ENCODE results near the gene PROSER1.
A peak's percentile ranks its signal among the peaks of the same experiment; 100 is the strongest.
"Not testable (repeated sequence)": the region's sequence is repeated elsewhere in the genome, so short reads cannot be mapped to it uniquely, and the experiment has no call there.

Gene PROSER1

DNA sequence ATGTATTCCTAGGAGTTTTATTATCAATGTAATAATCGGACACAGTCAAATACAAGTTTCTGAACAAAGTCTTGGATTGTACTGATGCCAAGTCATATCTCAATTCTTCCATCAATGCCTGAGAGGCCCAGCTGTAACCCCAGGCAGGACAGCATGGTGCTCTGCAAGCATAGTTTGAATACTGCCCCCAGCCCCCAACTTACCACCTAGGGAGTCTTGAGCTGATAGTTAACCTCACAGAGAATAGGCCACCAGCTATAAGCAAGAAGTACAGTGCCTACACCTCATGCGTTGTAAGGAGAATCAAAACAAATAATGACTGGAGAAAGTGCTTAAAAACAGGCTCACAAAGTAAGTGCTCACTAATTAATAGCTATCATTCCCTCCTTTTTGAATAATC, 2.7 kb downstream of the PROSER1 start:
- in situ Hi-C loops (cut with HindIII; ENCODE audit: low pct_ligation_motif_present, low pct_unique_long_range_greater_than_20kb, low sequenced_read_pairs) = no loop called here
- no peak for DNase-seq

- no peak for DNase-seq
- in situ Hi-C loops (cut with HindIII; ENCODE audit: low pct_ligation_motif_present, low pct_unique_long_range_greater_than_20kb, low sequenced_read_pairs) = no loop called here
These were observed 3.8 kb downstream of the PROSER1 start for GRCh38 chr13:39034085-39034484.

GRCh38 chr13:39032150-39032549, 5.7 kb downstream of the PROSER1 start:
- in situ Hi-C loops (cut with HindIII; ENCODE audit: low pct_ligation_motif_present, low pct_unique_long_range_greater_than_20kb, low sequenced_read_pairs) = no loop called here
- DNase-seq = no peak

DNA sequence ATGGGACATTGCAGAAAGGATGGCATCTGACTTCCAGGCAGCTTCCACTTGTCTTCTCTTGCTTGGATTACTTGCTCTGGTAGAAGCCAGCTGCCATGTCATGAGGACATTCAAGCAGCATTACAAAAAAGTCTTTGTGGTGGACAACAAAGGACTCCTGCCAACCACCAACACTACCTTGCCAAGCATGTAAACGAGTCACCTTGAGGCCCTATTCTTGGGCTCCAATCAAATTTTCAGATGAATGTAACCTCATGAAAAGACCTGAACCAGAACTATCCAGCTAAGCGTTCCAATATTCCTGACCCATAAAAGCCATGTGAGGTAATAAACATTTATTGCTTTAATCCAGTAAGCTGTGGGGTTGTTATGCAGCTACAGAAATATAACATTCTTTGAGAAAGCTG, 12.5 kb downstream of the PROSER1 start:
- in situ Hi-C loops (cut with HindIII; ENCODE audit: low pct_ligation_motif_present, low pct_unique_long_range_greater_than_20kb, low sequenced_read_pairs) = no loop called here
- DNase-seq = no peak

- in situ Hi-C loops (cut with HindIII; ENCODE audit: low pct_ligation_motif_present, low pct_unique_long_range_greater_than_20kb, low sequenced_read_pairs) = no loop called here
- no peak for DNase-seq
These were observed 14.1 kb downstream of the PROSER1 start for GRCh38 chr13:39023761-39024160.

DNA sequence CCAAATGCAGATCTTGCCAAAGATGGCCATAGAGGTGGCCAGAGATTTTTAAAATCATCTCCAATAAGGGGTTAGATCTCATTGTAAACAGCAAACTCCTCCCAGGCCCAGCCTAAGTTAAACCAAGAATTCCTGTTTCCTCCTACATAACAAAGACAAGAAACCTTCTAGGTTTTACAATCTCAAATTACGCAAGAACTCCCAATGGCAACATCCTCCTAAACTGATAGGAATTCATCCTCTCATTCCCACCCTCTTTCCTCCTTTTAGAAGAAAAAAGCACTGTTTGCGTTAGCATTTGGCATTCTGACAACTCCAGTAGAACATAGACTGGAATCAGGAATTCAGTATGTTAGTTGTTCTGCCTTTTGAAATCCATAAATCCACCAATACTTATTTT, 14.6 kb downstream of the PROSER1 start:
- no peak for DNase-seq
- in situ Hi-C loops (cut with HindIII; ENCODE audit: low pct_ligation_motif_present, low pct_unique_long_range_greater_than_20kb, low sequenced_read_pairs) = no loop called here

GRCh38 chr13:39020853-39021462, 16.9 kb downstream of the PROSER1 start:
- no peak for DNase-seq
- in situ Hi-C loops (cut with HindIII; ENCODE audit: low pct_ligation_motif_present, low pct_unique_long_range_greater_than_20kb, low sequenced_read_pairs) = no loop called here

- DNase-seq = peak; percentile 44
- in situ Hi-C loops (cut with HindIII; ENCODE audit: low pct_ligation_motif_present, low pct_unique_long_range_greater_than_20kb, low sequenced_read_pairs) = no loop called here
These were observed 21.1 kb downstream of the PROSER1 start for GRCh38 chr13:39016787-39017186.

- DNase-seq = no peak
- in situ Hi-C loops (cut with HindIII; ENCODE audit: low pct_ligation_motif_present, low pct_unique_long_range_greater_than_20kb, low sequenced_read_pairs) = no loop called here
These were observed 21.8 kb downstream of the PROSER1 start for GRCh38 chr13:39016087-39016486.

DNA sequence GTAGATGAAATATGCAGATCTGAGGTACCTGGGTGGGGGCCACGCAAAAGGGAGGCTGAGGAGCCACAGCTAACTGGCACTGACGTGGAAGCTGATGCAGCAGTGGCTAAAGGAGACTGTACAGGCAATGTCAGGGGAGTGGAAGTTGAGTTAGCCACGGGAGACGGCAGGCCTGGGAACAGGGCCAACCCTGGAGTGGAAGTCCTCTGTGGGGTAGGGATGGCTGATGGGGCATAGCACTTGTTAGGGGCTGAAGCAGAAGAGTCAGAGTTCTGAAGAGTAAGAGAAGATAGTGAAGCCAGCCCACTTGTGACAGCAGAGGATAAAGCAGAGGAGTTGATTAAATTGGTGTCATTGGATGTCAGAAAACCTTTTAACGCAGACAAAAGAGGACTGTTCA, 24.4 kb downstream of the PROSER1 start:
- in situ Hi-C loops (cut with HindIII; ENCODE audit: low pct_ligation_motif_present, low pct_unique_long_range_greater_than_20kb, low sequenced_read_pairs) = no loop called here
- no peak for DNase-seq

DNA sequence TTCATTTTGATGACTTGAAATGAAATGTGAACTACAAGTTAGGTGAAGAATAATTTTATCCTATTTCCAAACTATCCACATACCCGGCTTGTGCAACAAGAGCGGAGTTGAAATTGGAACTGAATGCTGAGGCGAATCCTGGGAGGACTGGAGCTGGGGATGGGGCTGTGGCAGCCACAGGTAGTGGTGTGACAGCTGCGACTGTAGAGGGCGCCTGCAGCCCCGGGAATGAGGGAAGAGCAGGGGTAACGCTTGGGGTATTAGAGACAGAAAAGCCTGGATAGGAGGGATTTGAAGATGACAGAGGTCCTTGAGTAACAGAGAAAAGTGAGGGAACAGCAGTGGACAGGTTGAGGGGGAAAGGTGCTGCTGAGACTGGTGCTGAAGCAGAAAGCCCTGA, 25.3 kb downstream of the PROSER1 start:
- no peak for DNase-seq
- in situ Hi-C loops (cut with HindIII; ENCODE audit: low pct_ligation_motif_present, low pct_unique_long_range_greater_than_20kb, low sequenced_read_pairs) = no loop called here

- DNase-seq; in situ Hi-C loops (cut with HindIII; ENCODE audit: low pct_ligation_motif_present, low pct_unique_long_range_greater_than_20kb, low sequenced_read_pairs): not testable (repeated sequence)
These were observed 31.3 kb downstream of the PROSER1 start for GRCh38 chr13:39006371-39007111.

DNA sequence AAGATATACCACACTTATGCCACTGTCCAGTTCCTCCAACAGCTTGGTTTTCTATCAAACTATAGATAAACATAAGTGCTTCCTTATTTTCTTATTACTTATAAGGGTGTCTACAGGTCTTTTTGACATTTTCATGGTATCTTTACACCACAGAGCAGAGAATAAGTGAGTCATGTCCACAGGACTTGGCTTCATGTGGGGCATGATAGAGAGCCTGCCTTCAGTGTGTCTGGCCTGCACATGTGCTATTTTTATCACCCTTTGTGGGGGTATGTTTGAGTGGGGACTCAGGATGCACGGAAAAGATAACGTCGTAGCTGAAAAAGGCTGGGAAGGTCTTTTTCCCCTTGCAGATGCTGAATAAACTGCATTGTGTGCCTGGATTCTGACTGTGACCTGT, 39.1 kb downstream of the PROSER1 start:
- no peak for DNase-seq
- in situ Hi-C loops (cut with HindIII; ENCODE audit: low pct_ligation_motif_present, low pct_unique_long_range_greater_than_20kb, low sequenced_read_pairs) = no loop called here

- in situ Hi-C loops (cut with HindIII; ENCODE audit: low pct_ligation_motif_present, low pct_unique_long_range_greater_than_20kb, low sequenced_read_pairs) = no loop called here
- DNase-seq = no peak
These were observed 44.5 kb downstream of the PROSER1 start for GRCh38 chr13:38993381-38993780.

GRCh38 chr13:38990693-38991092, 47.2 kb downstream of the PROSER1 start, which contains the start of gene STOML3:
TSS of gene STOML3 (minus strand) at chr13:38990831. CDS start at chr13:38990721, 110 bp downstream.
- in situ Hi-C loops (cut with HindIII; ENCODE audit: low pct_ligation_motif_present, low pct_unique_long_range_greater_than_20kb, low sequenced_read_pairs) = no loop called here
- no peak for DNase-seq

DNA sequence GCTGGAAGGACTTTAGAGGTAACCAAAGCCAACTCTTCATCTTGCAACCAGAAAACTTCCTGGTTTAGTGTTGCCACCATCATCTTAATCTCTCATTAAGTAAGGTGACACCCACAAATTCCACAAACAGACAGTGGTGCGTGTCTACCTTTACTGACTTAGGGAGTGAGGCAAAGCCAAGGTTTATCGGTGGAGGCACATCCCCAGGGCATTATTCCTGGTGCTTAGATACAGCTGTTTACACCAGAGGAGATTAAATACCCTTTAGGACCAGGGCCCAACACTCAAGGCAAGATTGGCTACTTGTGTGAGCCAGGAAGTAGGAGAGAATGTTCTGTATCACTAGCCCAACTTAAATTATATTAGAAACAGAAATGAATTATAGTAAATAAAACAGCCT, 56.8 kb downstream of the PROSER1 start:
- DNase-seq = no peak
- in situ Hi-C loops (cut with HindIII; ENCODE audit: low pct_ligation_motif_present, low pct_unique_long_range_greater_than_20kb, low sequenced_read_pairs) = no loop called here

DNA sequence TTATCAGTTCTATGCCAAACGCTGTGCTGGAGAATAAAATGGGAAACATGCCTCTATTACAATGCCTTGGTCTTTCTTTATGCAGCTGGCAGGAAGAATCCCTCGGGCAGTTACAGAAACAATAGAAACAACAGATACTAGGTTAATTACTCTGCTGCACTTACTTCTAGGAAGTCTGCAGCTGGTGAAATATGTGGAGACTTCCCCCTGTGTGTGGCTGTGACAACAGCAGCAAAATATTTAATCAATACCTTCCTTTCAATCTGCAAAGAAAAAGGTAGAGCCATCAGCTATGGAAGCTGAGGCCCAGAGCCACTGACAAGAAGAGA, 57.2 kb downstream of the PROSER1 start:
- in situ Hi-C loops (cut with HindIII; ENCODE audit: low pct_ligation_motif_present, low pct_unique_long_range_greater_than_20kb, low sequenced_read_pairs) = no loop called here
- no peak for DNase-seq

- no peak for DNase-seq
- in situ Hi-C loops (cut with HindIII; ENCODE audit: low pct_ligation_motif_present, low pct_unique_long_range_greater_than_20kb, low sequenced_read_pairs) = no loop called here
These were observed 57.8 kb downstream of the PROSER1 start for GRCh38 chr13:38979891-38980749.

GRCh38 chr13:38970380-38971051, 67.4 kb downstream of the PROSER1 start:
- in situ Hi-C loops (cut with HindIII; ENCODE audit: low pct_ligation_motif_present, low pct_unique_long_range_greater_than_20kb, low sequenced_read_pairs) = no loop called here
- no peak for DNase-seq
